ENCODE data around the gene DAPP1.

DNA sequence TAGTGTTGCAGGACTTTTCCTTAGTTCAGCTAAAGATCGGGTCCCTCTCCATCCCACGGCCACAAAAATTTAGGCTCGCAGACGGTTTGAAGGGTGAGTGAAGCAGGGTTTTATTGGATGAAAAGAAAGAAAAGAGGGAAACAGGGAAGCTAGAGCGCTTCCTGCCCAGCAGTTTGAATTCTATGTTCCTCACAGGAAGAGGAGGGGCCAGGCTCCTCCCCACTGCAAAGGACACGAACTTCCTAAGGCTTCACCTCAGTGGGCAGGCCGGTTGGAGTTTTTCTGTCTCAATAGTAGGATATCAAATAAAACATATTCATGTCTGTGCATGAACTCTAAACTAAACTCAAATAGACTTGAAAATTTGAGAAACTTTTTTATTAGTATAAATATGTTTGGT is 27.4 kb downstream of the DAPP1 start:
- TF ChIP-seq CTCF (conservative IDR thresholded peaks at IDR 0.05; ENCODE audit: low read depth, low read length) (no peak), EZH2 (IDR thresholded peaks at IDR 0.05; ENCODE audit: borderline replicate concordance, low read depth, low read length, poor library complexity, severe bottlenecking) (no peak)
